Inferior parietal cortex (tissue), 1 donor: ENCODE results near the gene OR2T5.
"Not testable (repeated sequence)": the region's sequence is repeated elsewhere in the genome, so short reads cannot be mapped to it uniquely, and the experiment has no call there.

Source experiments
- DNase-seq: peaks from one replicate; pipeline ENCODE4 v3.0.0-alpha.2; 2016; ENCODE audit errors: extremely low spot score

OR2T5 gene

DNA sequence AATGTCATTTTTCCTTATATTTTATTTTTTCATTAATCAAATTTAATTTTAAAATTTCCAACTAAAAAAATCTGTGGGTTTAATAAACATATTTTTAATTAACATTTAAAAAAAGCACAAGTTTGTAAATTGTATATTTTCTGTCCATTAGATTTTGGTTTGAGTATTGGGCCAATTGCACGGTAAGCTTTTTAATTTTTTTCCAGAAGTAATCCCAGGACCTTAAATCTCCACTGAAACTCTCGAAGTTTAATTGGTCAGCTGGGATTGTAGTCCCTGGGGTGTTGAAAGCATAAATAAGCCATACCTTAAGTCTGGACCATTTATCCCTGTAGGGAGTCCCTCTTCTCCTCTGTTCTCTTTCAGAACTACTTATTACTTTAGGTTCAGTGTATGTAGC is 19.4 kb downstream of the OR2T5 start, which contains the start of gene OR2G6:
OR2G6 (plus strand) TSS at position 301 of the 400 bp plus-strand sequence. CDS start 13,574 bp downstream, outside the sequence.
- DNase-seq: not testable (repeated sequence)

DNA sequence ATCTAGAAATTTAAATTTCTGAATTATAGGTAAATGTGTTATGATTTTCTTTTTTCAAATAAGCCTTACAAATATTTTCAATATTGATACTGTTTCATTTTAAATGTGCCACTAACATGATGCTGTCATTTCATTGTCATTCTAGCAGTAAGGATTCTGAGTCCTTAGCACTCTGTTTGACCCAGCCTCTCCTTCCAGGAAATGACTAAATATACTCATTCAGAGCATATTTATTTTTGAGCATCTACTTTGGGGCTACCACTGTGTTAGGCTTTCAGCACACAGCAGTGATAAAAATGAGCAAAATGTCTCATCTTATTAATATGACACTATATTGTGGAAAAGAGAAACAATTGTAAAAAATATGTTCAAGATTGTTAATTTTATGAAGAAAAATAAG is 21.8 kb downstream of the OR2T5 start:
- DNase-seq: not testable (repeated sequence)

DNA sequence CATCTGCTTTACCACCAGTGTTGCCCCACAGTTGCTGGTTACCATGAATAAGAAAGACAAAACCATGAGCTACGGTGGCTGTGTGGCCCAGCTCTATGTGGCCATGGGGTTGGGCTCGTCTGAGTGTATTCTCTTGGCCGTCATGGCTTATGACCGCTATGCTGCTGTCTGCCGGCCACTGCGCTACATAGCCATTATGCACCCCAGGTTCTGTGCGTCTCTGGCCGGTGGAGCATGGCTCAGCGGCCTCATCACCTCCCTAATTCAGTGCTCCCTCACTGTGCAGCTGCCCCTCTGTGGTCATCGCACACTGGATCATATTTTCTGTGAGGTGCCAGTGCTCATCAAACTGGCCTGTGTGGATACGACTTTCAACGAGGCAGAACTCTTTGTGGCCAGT is 33.5 kb downstream of the OR2T5 start:
- DNase-seq: no peak

DNA sequence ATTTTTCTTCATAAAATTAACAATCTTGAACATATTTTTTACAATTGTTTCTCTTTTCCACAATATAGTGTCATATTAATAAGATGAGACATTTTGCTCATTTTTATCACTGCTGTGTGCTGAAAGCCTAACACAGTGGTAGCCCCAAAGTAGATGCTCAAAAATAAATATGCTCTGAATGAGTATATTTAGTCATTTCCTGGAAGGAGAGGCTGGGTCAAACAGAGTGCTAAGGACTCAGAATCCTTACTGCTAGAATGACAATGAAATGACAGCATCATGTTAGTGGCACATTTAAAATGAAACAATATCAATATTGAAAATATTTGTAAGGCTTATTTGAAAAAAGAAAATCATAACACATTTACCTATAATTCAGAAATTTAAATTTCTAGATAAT is 49.1 kb downstream of the OR2T5 start:
- not testable (repeated sequence) for DNase-seq
